ENCODE measurements around the gene MSI1.

DNA sequence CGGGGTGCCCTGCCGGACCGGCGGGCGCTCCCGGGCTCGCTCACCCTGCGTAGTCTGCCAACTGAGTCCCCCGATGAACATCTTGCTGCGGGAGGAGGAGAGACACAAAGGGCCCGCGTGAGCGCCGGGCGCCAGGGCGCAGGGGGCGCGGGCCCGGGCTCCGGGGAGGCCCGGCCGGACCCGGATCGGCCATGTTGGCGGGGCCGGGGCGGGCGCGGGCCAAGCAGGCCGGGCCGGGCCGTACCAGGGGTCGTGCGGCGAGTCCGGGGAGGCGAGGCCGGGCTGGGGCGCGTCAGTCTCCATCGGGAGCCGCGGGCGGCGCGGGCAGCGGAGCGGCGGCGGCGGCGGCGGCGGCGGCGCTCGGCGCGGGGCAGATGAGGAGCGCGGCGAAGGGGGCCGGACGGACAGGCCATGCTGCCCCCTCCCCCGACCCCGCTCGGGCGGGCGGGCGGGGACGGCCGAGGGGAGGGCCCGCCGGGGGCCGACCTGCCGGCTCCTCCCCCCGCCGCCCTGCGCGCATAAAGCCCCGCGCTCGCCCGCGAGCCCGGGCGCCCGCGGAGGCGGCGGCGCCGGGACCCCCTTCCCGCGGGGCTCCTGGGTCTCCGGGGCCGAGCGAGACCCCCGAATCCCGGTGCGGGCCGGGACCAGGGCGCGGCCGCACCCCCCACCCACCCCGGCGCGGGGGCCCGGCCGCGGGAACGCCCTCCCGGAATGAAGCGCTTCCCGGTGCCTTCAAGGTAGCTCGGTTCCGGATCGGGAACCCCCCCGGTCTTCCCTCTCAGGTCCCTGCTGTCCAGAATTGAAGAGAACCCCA lies at the start of gene MSI1:
- TF ChIP-seq CTCF (IDR thresholded peaks at IDR 0.05) (no peak), POLR2A (IDR thresholded peaks at IDR 0.05) (no peak)

All from right lobe of liver (tissue), 4 donors.